SK-N-MC (cell line): Measurements from ENCODE around the gene DCT.

Experiments used
- DNase-seq: peaks from one replicate; pipeline ENCODE4 v3.0.0-alpha.2; 2011; ENCODE audit warnings: low read depth, low spot score
- H3K27ac ChIP-seq: fragments of 200-600 bp; sonication (generic); 2 replicates; pipeline ENCODE4 v1.5.1; 2016; ENCODE audit warnings: mixed run types
- H3K36me3 ChIP-seq: fragments of 200-600 bp; sonication (generic); 2 replicates; pipeline ENCODE4 v1.6.1; 2017; ENCODE audit warnings: antibody characterized with exemption, low read length, mixed read lengths; ENCODE audit not compliant: insufficient read depth
- H3K4me3 ChIP-seq: fragments of 200-600 bp; sonication (generic); 2 replicates; pipeline ENCODE4 v1.5.1; 2016
- H3K9ac ChIP-seq: fragments of 200-600 bp; sonication (generic); 2 replicates; pipeline ENCODE4 v1.8.0; 2017; ENCODE audit warnings: mixed run types, mixed read lengths; ENCODE audit not compliant: insufficient read length
- H3K9me3 ChIP-seq: fragments of 200-600 bp; sonication (generic); 2 replicates; pipeline ENCODE4 v1.6.1; 2017; ENCODE audit warnings: low read depth, mild to moderate bottlenecking, antibody characterized with exemption, low read length, moderate library complexity, mixed read lengths
- EZH2 ChIP-seq: fragments of 200-600 bp; sonication (generic); IDR thresholded peaks from one replicate; pipeline ENCODE4 v1.6.1; 2017; ENCODE audit warnings: antibody characterized with exemption
- FOXP2 ChIP-seq: optimal IDR thresholded peaks from 2 replicates; pipeline ENCODE3; 2011; ENCODE audit warnings: mild to moderate bottlenecking, moderate library complexity; ENCODE audit not compliant: insufficient read depth; ENCODE audit errors: extremely low read length, control extremely low read depth
- POLR2AphosphoS5 ChIP-seq: IDR thresholded peaks from 2 replicates; pipeline ENCODE4 v1.6.1; 2012; ENCODE audit warnings: mild to moderate bottlenecking, low read depth, low read length, borderline replicate concordance

Gene DCT

DNA sequence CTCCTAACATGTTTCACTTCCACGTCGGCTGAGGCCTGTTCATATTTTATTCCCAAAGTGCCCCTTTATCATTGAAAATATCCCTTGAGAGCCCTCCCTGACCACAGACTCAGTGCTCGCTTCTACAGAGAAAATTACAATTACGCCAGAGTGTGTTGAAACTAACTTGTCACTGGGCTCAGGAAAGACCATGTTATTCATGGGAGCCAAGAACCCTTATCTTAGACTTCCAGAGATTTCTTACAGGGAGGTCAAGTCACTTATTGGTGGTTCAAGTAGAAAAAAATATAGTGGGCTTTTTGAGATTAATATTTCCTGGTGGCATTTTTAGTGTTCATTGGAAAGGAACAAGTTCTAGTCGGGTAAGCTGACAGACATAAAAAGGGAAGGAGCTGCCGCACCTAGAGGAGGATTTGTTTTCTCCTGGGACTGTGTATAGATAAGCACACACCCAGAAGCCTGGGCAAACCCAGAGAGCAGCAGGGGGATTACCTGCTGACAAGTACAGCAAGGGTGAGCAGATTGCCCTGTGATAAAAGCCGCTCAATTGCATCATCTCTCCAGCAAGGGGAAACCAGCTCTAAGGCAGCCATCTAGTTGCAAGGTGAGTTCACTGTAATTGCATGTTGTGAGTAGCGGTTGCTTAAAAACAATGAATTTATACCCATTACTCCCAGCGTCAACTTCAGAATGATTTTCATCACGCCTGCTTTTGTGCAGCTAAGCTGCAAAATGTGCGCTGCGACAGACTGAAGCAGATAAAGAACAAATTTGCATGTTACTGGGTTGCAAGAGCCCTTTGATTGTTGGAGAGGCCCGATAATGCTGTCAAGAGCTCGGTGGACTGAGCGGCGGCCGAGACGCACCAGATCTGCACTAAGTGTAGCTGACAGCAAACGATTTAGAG is 46.2 kb downstream of the DCT start:
- no peak overlapping the region for H3K27ac ChIP-seq
- H3K9ac ChIP-seq: no peak overlapping the region
- no peak for TF ChIP-seq EZH2
- TF ChIP-seq POLR2AphosphoS5: no peak
- TF ChIP-seq FOXP2: no peak
- no peaks in the 10 kb centered on the region for H3K9me3 ChIP-seq
- H3K36me3 ChIP-seq: no peaks in the 10 kb centered on the region
- H3K4me3 ChIP-seq: no peak overlapping the region
- DNase-seq: no peak

DNA sequence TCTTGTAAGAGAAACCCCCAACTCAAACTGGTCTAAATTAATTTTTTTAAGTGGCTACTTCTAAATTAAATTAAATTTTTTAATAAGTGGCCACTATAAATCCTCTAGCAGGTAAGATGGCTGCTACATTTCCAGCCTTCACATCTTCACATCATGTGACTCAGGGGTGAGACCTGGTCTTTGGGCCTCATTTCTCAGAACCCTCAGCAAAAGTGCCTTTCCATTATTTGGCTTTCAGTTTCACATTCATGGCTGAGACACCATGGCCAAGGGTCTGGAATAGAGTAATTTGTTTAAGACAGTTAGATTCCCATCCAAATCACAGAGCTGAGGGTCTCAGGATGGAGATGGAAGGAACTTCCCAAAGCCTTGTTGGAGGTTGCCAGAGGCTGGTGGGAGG is 47.5 kb downstream of the DCT start:
- H3K4me3 ChIP-seq: no peak overlapping the region
- H3K9me3 ChIP-seq: no peaks in the 10 kb centered on the region
- H3K27ac ChIP-seq: no peak overlapping the region
- no peak for TF ChIP-seq FOXP2
- no peak for TF ChIP-seq EZH2
- TF ChIP-seq POLR2AphosphoS5: no peak
- no peak overlapping the region for H3K9ac ChIP-seq
- H3K36me3 ChIP-seq: no peaks in the 10 kb centered on the region
- no peak for DNase-seq

- no peak overlapping the region for H3K4me3 ChIP-seq
- no peaks in the 10 kb centered on the region for H3K9me3 ChIP-seq
- no peak overlapping the region for H3K9ac ChIP-seq
- no peak for TF ChIP-seq POLR2AphosphoS5
- TF ChIP-seq FOXP2: no peak
- TF ChIP-seq EZH2: no peak
- no peak for DNase-seq
- no peak overlapping the region for H3K27ac ChIP-seq
- H3K36me3 ChIP-seq: no peaks in the 10 kb centered on the region
Measured at GRCh38 chr13:94431574-94431973, 47.9 kb downstream of the DCT start.

- no peak for TF ChIP-seq POLR2AphosphoS5
- TF ChIP-seq FOXP2: peak; percentile 32
- H3K9ac ChIP-seq: no peak overlapping the region
- peak overlapping the region; percentile 37 for H3K4me3 ChIP-seq
- no peaks in the 10 kb centered on the region for H3K36me3 ChIP-seq
- peak overlapping the region; percentile 3; the same call in 1 of the 2 replicates for H3K27ac ChIP-seq
- no peaks in the 10 kb centered on the region for H3K9me3 ChIP-seq
- DNase-seq: no peak
Measured at GRCh38 chr13:94427313-94427953, 52.0 kb downstream of the DCT start.

DNA sequence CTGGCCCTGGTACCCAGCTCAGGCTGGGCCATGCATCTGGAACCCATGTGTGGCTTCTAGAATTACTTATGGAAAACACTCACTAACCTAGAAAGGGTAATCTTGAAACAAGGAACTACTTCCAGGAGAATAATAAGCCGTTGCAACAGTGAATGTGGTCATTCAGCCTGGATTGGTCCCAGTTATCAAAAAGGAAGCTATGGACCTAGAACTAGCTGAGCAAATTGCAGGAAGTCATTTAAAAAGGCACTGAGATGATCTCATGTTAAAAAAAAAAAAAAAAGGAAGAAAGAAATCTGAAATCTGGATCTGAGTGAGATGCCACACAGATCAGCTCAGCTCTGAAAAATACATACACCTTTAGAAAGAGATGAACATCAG is 59.6 kb downstream of the DCT start:
- Histone ChIP-seq H3K4me3 (no peak overlapping the region), H3K27ac (no peak overlapping the region)
- DNase-seq: no peak

DNA sequence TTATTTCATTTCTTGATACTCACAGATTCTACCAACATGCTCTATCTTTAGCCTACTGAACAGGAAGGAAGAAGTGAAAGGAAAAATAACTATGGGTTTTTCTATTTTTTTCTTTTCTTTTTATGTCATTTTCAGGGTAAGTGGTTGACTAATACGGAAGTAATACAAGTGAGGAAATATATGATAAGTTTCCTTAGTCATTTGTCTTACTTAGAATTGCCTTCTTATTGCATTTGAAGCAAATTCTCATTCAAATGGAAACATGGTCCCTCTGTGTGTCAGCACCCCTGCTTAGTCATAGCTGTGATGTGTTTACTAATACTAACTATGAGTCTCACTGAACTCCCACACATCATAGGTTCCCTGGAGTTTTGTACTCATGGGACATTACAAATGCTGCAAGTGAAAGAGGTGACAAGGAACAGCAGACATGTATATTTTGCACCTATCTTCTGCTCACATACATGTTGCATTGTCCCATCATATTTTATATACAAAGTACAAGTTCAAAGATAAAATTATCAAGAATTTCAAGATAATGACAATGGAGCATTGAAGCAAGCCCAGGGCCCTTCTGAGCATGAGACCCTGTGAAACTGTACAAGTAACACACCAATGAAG is 60.1 kb downstream of the DCT start:
- no peak overlapping the region for H3K4me3 ChIP-seq
- H3K27ac ChIP-seq: no peak overlapping the region
- TF ChIP-seq EZH2 (no peak), POLR2AphosphoS5 (no peak), FOXP2 (no peak)
- no peaks in the 10 kb centered on the region for H3K36me3 ChIP-seq
- H3K9ac ChIP-seq: no peak overlapping the region
- no peak for DNase-seq
- H3K9me3 ChIP-seq: no peaks in the 10 kb centered on the region

More for the DNA sequence above, 59.6 kb downstream of the DCT start:
- no peak for TF ChIP-seq EZH2
- no peak for TF ChIP-seq POLR2AphosphoS5
- TF ChIP-seq FOXP2: no peak
- H3K9ac ChIP-seq: no peak overlapping the region
- no peaks in the 10 kb centered on the region for H3K9me3 ChIP-seq
- H3K36me3 ChIP-seq: no peaks in the 10 kb centered on the region

DNA sequence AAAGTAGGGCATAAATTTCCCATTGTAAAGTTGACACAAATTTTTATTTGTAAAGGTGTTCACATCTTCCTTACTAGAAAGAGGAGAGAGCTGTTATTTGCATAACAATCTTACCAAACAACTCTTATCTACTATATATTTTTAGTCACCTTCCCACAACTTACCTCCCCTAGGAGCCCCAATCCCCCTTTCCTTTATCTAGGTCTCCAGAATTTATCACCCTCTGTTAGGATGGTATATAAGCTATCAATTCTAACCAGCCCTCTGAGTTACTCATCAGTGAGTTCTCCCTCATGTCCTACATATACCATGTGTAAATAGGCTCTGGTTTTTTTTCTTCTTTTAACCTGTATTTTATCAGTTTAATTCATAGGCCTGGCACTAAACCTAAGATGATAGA is 62.2 kb downstream of the DCT start:
- H3K4me3 ChIP-seq: no peak overlapping the region
- no peaks in the 10 kb centered on the region for H3K36me3 ChIP-seq
- H3K9ac ChIP-seq: no peak overlapping the region
- no peak for DNase-seq
- TF ChIP-seq POLR2AphosphoS5: no peak
- no peak for TF ChIP-seq FOXP2
- no peak for TF ChIP-seq EZH2
- no peak overlapping the region for H3K27ac ChIP-seq
- no peaks in the 10 kb centered on the region for H3K9me3 ChIP-seq

DNA sequence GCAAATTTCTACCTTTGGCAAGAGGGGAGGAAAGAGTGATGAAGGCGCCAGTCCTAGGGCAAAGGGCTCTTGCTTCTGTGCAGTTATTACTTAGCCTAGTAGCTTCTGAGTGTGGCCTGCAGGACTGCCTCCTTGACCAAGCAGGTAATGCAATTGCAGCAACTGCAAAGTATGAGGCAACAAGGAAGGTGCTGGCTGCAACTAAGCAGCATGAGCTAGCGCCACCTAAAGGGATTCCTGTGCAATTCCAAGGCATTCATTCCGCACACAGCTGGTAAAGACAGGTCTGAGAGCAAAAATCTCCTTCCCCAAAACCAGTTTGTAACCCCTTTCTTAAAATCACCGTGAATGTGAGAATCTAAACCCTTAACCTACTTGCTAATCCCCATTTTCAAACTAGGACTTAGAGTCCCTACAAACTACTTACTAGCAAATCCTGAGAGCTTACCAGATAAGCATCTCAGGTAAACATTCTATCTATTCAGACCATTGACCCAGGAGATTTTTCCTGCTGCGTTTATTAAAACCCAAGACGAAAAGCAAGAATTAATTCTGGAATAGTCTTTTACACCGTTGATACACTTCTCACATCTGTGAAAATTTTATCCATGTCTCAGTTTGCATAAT is 62.9 kb downstream of the DCT start:
- TF ChIP-seq FOXP2: no peak
- TF ChIP-seq POLR2AphosphoS5: no peak
- TF ChIP-seq EZH2: no peak
- H3K4me3 ChIP-seq: no peak overlapping the region

More for the DNA sequence above, 62.9 kb downstream of the DCT start:
- no peak for DNase-seq
- H3K9ac ChIP-seq: no peak overlapping the region
- H3K36me3 ChIP-seq: no peaks in the 10 kb centered on the region
- H3K27ac ChIP-seq: no peak overlapping the region
- no peaks in the 10 kb centered on the region for H3K9me3 ChIP-seq
